GM11168 (cell line): ENCODE measurements around the gene RMI2.

Source experiments
- in situ Hi-C: fragments of 300-500 bp; cut with MboI; formaldehyde crosslinking; loops from one replicate; pipeline ENCODE4 v1.12.0; 2022; ENCODE audit warnings: low sequenced_read_pairs; ENCODE audit not compliant: unreplicated experiment

The RMI2 gene

GRCh38 chr16:11350519-11350918, 5.3 kb downstream of the RMI2 start:
- in situ Hi-C loops = loop anchor here (10.0 kb wide), 1 partner anchor 76 kb away; the partner anchor contains the start of genes PRM2 and PRM3

- in situ Hi-C loops = loop anchor here (10.0 kb wide), 1 partner anchor 76 kb away; the partner anchor contains the start of genes PRM2 and PRM3
Observed at GRCh38 chr16:11350921-11351335, 5.7 kb downstream of the RMI2 start.

GRCh38 chr16:11353158-11353557, 7.9 kb downstream of the RMI2 start:
- in situ Hi-C loops = loop anchor here (10.0 kb wide), 1 partner anchor 78 kb away; the partner anchor contains the start of genes PRM2 and PRM3

- in situ Hi-C loops = loop anchor here (10.0 kb wide), 1 partner anchor 80 kb away; the partner anchor contains the start of genes PRM2 and PRM3
Observed at GRCh38 chr16:11354407-11354732, 9.1 kb downstream of the RMI2 start.

- in situ Hi-C loops = loop anchor here (10.0 kb wide), 1 partner anchor 80 kb away; the partner anchor contains the start of genes PRM2 and PRM3
Observed at GRCh38 chr16:11354733-11355574, 9.7 kb downstream of the RMI2 start.

- in situ Hi-C loops = loop anchor here (10.0 kb wide), 1 partner anchor 81 kb away; the partner anchor contains the start of genes PRM2 and PRM3
Observed at GRCh38 chr16:11355862-11356261, 10.6 kb downstream of the RMI2 start.

GRCh38 chr16:11356573-11357331, 11.5 kb downstream of the RMI2 start:
- in situ Hi-C loops = loop anchor here (10.0 kb wide), 1 partner anchor 82 kb away; the partner anchor contains the start of genes PRM2 and PRM3

- in situ Hi-C loops = loop anchor here (10.0 kb wide), 1 partner anchor 84 kb away; the partner anchor contains the start of genes PRM2 and PRM3
Observed at GRCh38 chr16:11358531-11358930, 13.3 kb downstream of the RMI2 start.

- in situ Hi-C loops = loop anchor here (10.0 kb wide), 1 partner anchor 85 kb away; the partner anchor contains the start of genes PRM2 and PRM3
Observed at GRCh38 chr16:11359370-11359769, 14.1 kb downstream of the RMI2 start.

- in situ Hi-C loops = no loop called here
Observed at GRCh38 chr16:11360641-11361373, 15.5 kb downstream of the RMI2 start.

GRCh38 chr16:11361701-11362451, 16.6 kb downstream of the RMI2 start:
- in situ Hi-C loops = no loop called here

- in situ Hi-C loops = no loop called here
Observed at GRCh38 chr16:11363927-11364258, 18.6 kb downstream of the RMI2 start.

- in situ Hi-C loops = no loop called here
Observed at GRCh38 chr16:11367483-11367906, 22.2 kb downstream of the RMI2 start.

- in situ Hi-C loops = loop anchor here (10.0 kb wide), 1 partner anchor 396 kb away; no protein-coding TSS in a partner anchor
Observed at GRCh38 chr16:11370084-11370931, 25.0 kb downstream of the RMI2 start.

- in situ Hi-C loops = loop anchor here (10.0 kb wide), 1 partner anchor 396 kb away; no protein-coding TSS in a partner anchor
Observed at GRCh38 chr16:11370932-11371279, 25.6 kb downstream of the RMI2 start.

- in situ Hi-C loops = loop anchor here (10.0 kb wide), 1 partner anchor 397 kb away; no protein-coding TSS in a partner anchor
Observed at GRCh38 chr16:11372073-11372828, 27.0 kb downstream of the RMI2 start.

- in situ Hi-C loops = loop anchor here (10.0 kb wide), 1 partner anchor 398 kb away; no protein-coding TSS in a partner anchor
Observed at GRCh38 chr16:11372829-11373306, 27.6 kb downstream of the RMI2 start.
